ENCODE results near the gene SEC24D.

DNA sequence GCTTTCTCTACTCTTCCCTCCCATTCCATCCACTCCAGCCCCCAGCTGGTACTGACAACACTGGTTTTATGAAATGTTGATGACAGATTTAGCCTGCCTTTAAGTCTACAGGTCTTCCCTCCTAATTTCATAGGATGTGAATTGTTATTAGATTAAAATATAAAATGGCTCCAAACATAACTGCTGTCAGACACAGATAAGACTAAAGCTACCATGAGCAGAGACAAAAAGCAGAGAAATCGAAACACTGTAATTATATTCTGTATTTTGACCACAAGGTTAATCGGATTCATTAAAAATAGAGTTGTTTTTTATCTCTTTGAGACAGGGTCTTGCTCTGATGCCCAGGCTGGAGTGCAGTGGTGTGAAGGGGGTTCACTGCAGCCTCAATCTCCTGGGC is 28.3 kb downstream of the SEC24D start:
- TF ChIP-seq, protein P1, sequence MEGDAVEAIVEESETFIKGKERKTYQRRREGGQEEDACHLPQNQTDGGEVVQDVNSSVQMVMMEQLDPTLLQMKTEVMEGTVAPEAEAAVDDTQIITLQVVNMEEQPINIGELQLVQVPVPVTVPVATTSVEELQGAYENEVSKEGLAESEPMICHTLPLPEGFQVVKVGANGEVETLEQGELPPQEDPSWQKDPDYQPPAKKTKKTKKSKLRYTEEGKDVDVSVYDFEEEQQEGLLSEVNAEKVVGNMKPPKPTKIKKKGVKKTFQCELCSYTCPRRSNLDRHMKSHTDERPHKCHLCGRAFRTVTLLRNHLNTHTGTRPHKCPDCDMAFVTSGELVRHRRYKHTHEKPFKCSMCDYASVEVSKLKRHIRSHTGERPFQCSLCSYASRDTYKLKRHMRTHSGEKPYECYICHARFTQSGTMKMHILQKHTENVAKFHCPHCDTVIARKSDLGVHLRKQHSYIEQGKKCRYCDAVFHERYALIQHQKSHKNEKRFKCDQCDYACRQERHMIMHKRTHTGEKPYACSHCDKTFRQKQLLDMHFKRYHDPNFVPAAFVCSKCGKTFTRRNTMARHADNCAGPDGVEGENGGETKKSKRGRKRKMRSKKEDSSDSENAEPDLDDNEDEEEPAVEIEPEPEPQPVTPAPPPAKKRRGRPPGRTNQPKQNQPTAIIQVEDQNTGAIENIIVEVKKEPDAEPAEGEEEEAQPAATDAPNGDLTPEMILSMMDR (IDR thresholded peaks at IDR 0.05): no peak
- no peak for TF ChIP-seq EZH2 (IDR thresholded peaks at IDR 0.05)
- no peak for TF ChIP-seq EZH2phosphoT487 (IDR thresholded peaks at IDR 0.05)

Data from neural progenitor cell (in vitro differentiated cells).